ENCODE results near the gene CD44.

- TF ChIP-seq CTCF (IDR thresholded peaks at IDR 0.05), result no peak
- TF ChIP-seq EP300 (IDR thresholded peaks at IDR 0.05), result no peak
These were observed 98.4 kb downstream of the CD44 start for GRCh38 chr11:35237351-35237750.

Data from ovary (tissue), 3 donors.